Tibial nerve (tissue), 4 donors: ENCODE data around the gene TBC1D1. TPM values are rescaled to one million over a fixed set of nuclear protein-coding genes. Genes with fewer than 3 reads are reported as not detected.

ENCODE experiments used
- DNase-seq, 2 donors: peaks; one replicate each; pipeline ENCODE4 v3.0.0-alpha.2; 2019; ENCODE audit warnings: low spot score in 2 of 2
- H3K27ac ChIP-seq, 4 donors: fragments of 200-600 bp; sonication (generic) in 3 of 4; one replicate each; pipeline ENCODE4 v1.5.1; 2017 to 2019; ENCODE audit warnings: mild to moderate bottlenecking in 1 of 4
- H3K27me3 ChIP-seq, 2 donors: fragments of 200-600 bp; sonication (generic) in 1 of 2; one replicate each; pipeline versions ENCODE4 v1.5.1 to v1.6.0; 2017 to 2019
- H3K36me3 ChIP-seq, 3 donors: fragments of 200-600 bp; sonication (generic); one replicate each; pipeline ENCODE4 v1.5.1; 2018 to 2019
- H3K4me1 ChIP-seq, 4 donors: fragments of 200-600 bp; sonication (generic) in 3 of 4; one replicate each; pipeline ENCODE4 v1.5.1; 2017 to 2019
- H3K4me3 ChIP-seq, 4 donors: fragments of 200-600 bp; sonication (generic) in 3 of 4; one replicate each; pipeline ENCODE4 v1.5.1; 2017 to 2019; ENCODE audit warnings: mild to moderate bottlenecking in 1 of 4, moderate library complexity in 1 of 4
- H3K9me3 ChIP-seq, 4 donors: fragments of 200-600 bp; sonication (generic) in 3 of 4; one replicate each; pipeline ENCODE4 v1.5.1; 2017 to 2019
- EP300 ChIP-seq, 2 donors: sonication (generic); formaldehyde crosslinking; IDR thresholded peaks; one replicate each; pipeline ENCODE4 v1.6.1; 2017; ENCODE audit warnings: antibody characterized with exemption in 2 of 2, mild to moderate bottlenecking in 1 of 2
- POLR2A ChIP-seq, 2 donors: fragments of 450-650 bp; IDR thresholded peaks; one replicate each; pipeline ENCODE4 v1.6.1; 2017; ENCODE audit warnings: antibody characterized with exemption in 2 of 2, mild to moderate bottlenecking in 2 of 2, moderate library complexity in 2 of 2
- WGBS, 2 donors: methylation state at CpG; one replicate each; pipeline ENCODE4 v1.1.5; 2018; 5-methylcytosine and 5-hydroxymethylcytosine counted together
- total RNA-seq, 4 donors: library from RNA; depleted of rRNA; stranded (reverse); fragments of >200 nt; gene quantifications; one replicate each; pipeline ENCODE4 v1.1.0, GENCODE V29; 2016
- TF ChIP-seq, protein P1 (sequence below), 5 experiments: fragments of 200-600 bp in 3 of 5; fragments of 450-650 bp in 2 of 5; sonication (generic) in 3 of 5; IDR thresholded peaks; one replicate each; pipeline ENCODE4 v1.5.1; 2016 to 2019; ENCODE audit warnings: antibody characterized with exemption in 5 of 5, mild to moderate bottlenecking in 3 of 5, moderate library complexity in 2 of 5

TBC1D1 gene
- total RNA-seq, 4 donors from 2014 or later: 41.6 to 97.8 (median 62.5) TPM

DNA sequence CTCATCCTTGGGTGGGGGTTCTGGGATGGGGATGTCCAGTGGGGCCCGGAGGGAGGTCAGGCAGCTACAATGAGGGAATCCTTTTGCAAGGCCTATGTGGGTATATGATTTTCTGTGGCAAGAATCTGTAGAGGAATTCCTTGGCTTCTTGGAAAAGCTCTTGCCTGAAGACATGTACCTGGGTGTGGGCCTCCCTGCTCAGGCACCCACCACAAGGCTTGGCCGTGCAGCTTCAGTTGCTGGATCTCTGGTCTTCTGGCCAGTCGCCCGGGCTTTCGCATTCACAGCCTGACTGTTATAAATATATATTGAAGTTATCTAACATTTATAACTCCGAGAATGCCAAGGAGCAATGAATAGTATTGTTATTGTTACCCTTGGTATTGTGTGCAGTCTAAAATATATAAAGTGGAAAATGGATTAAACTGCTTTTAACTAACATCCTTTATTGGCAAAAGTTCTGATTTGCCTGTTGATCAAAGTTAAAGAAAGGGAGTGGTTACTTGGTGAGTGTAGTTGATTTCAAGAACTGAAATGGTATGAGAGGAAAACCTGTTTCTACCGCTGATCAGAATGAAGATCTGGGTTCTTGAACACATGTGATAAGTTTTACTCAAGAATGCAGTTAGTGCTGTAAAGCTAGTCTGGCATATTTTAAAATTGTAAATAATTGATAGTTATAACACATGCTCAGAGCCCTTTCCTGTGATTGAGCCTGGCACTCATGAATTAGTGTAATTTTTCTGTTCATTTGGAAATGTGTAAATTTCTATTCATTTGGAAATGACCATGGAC lies 105.3 kb downstream of the TBC1D1 start:
- Histone ChIP-seq H3K9me3 (no peaks in the 10 kb centered on the region), H3K27ac (no peak overlapping the region), H3K4me3 (no peak overlapping the region), H3K27me3 (no peaks in the 10 kb centered on the region), H3K36me3 (no peaks in the 10 kb centered on the region), H3K4me1 (peaks cover 0 to 17% (median 3%) of the 10 kb centered on the region in 4 donors)
- WGBS, 2 donors: 81 to 88% methylated on average over 7 of the region's 7 CpGs
- DNase-seq: no peak
- no peak for TF ChIP-seq EP300 (IDR thresholded peaks at IDR 0.05)
- TF ChIP-seq, protein P1, sequence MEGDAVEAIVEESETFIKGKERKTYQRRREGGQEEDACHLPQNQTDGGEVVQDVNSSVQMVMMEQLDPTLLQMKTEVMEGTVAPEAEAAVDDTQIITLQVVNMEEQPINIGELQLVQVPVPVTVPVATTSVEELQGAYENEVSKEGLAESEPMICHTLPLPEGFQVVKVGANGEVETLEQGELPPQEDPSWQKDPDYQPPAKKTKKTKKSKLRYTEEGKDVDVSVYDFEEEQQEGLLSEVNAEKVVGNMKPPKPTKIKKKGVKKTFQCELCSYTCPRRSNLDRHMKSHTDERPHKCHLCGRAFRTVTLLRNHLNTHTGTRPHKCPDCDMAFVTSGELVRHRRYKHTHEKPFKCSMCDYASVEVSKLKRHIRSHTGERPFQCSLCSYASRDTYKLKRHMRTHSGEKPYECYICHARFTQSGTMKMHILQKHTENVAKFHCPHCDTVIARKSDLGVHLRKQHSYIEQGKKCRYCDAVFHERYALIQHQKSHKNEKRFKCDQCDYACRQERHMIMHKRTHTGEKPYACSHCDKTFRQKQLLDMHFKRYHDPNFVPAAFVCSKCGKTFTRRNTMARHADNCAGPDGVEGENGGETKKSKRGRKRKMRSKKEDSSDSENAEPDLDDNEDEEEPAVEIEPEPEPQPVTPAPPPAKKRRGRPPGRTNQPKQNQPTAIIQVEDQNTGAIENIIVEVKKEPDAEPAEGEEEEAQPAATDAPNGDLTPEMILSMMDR (IDR thresholded peaks at IDR 0.05): no peak
- TF ChIP-seq POLR2A (IDR thresholded peaks at IDR 0.05): no peak

DNA sequence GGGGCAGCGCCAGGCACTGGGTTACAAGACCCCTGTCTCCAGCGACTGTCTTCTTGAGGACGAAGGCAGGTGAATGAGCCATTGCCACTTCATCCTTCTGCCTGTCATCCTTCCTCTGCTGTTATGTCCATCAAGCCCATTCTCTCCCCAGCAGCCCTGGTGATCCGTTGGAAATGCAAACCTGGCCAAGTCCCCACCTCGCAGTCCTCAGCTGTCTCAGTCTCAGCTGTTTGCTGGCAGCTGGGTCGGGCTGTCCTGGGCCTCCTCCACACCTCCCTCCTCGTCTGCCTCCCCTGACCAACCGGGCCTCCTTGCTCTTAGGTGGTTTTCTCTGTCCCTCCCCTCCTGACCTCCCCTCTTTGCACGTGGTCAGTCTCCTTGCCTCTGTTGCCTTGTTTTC lies 107.3 kb downstream of the TBC1D1 start:
- no peak for DNase-seq
- no peaks in the 10 kb centered on the region for H3K9me3 ChIP-seq
- TF ChIP-seq, protein P1 (IDR thresholded peaks at IDR 0.05): no peak
- no peak for TF ChIP-seq EP300 (IDR thresholded peaks at IDR 0.05)
- no peak for TF ChIP-seq POLR2A (IDR thresholded peaks at IDR 0.05)
- no peak overlapping the region for H3K27ac ChIP-seq
- peaks cover 0 to 18% (median 3%) of the 10 kb centered on the region in 4 donors for H3K4me1 ChIP-seq
- H3K27me3 ChIP-seq: no peaks in the 10 kb centered on the region
- H3K36me3 ChIP-seq: no peaks in the 10 kb centered on the region
- no peak overlapping the region for H3K4me3 ChIP-seq
- 69 to 86% methylated on average over 9 of the region's 9 CpGs for WGBS, 2 donors

DNA sequence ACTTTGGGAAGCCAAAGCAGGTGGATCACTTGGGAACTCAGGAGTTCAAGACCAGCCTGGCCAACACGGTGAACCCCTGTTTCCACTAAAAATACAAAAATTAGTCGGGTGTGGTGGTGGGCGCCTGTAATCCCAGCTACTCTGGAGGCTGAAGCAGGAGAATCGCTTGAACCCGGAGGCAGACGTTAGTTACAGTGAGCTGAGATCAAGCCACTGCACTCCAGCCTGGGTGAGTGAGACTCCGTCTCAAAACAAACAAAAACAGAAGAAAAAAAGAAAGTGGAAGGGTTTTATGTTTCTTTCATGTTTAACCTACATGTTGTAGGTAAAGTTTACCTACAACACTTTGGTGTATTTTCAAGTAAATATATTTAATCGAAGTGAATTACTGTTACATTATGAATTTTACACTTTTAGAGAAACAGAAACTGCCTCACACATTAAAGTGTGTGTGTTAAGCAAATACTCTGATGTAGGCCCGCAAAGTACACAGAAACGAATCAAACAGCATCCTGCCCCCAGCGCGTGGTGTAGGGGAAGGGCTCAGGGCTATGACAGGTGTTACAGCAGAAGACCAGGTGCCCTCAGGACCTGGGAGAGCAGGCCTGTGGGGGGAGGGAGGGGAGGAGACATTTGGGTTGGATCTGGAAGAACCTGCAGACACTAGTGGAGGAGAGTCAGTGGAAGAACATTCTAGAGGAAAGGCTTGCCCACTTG lies 108.3 kb downstream of the TBC1D1 start:
- no peaks in the 10 kb centered on the region for H3K36me3 ChIP-seq
- H3K27me3 ChIP-seq: no peaks in the 10 kb centered on the region
- WGBS, 2 donors: 89 to 90% methylated on average over 12 of the region's 12 CpGs
- H3K9me3 ChIP-seq: no peaks in the 10 kb centered on the region
- no peak overlapping the region for H3K4me3 ChIP-seq
- TF ChIP-seq EP300 (IDR thresholded peaks at IDR 0.05) (no peak), POLR2A (IDR thresholded peaks at IDR 0.05) (no peak)
- TF ChIP-seq, protein P1 (IDR thresholded peaks at IDR 0.05): no peak
- H3K4me1 ChIP-seq: peaks cover 0 to 23% (median 2%) of the 10 kb centered on the region in 4 donors
- H3K27ac ChIP-seq: no peak overlapping the region
- DNase-seq: no peak

DNA sequence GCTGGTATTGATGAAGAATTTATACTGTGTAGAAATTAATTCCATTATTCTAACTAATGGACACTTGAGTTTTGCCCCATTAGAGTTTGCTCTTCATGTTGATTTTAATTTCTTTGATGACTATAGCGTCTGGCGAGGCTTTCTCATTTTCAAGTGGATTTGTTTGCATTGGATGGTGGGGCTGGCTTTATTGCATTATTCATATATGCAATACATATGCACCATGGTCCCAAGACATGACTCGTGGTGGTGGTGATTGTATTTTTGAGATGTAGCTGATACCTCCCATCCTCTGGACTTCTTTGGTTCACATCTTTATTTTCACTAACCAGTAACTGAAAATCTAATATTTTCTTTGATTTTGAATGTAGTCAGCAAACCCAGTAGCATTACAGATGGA lies 109.1 kb downstream of the TBC1D1 start:
- TF ChIP-seq EP300 (IDR thresholded peaks at IDR 0.05) (no peak), POLR2A (IDR thresholded peaks at IDR 0.05) (no peak)
- TF ChIP-seq, protein P1 (IDR thresholded peaks at IDR 0.05): no peak
- Histone ChIP-seq H3K36me3 (no peaks in the 10 kb centered on the region), H3K27ac (no peak overlapping the region), H3K9me3 (no peaks in the 10 kb centered on the region), H3K27me3 (no peaks in the 10 kb centered on the region), H3K4me3 (no peak overlapping the region), H3K4me1 (peaks cover 0 to 23% (median 0%) of the 10 kb centered on the region in 4 donors)
- WGBS, 2 donors: 91 to 96% methylated on average over 3 of the region's 3 CpGs
- no peak for DNase-seq

DNA sequence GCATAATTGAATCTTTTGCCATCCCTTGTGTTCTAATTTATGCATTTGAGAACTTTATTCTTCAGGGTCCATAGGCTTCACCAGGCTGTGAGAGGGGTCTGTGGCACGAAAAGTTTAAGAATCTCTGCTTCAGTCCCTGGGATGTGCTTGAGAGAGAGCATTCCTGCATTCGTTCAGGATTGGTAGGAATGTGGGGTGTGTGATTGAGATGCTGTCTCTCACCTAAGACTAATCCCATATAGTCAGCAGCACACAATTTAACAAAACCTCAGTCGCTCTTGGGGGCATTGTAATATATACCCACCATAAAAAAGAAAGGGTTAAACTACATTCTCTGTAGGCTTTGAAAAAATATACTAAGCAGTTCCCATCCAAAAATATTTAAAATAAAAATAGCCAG lies 111.0 kb downstream of the TBC1D1 start:
- WGBS, 2 donors: 76 to 79% methylated on average over 3 of the region's 3 CpGs
- Histone ChIP-seq H3K36me3 (no peaks in the 10 kb centered on the region), H3K9me3 (no peaks in the 10 kb centered on the region), H3K27ac (no peak overlapping the region), H3K4me1 (peaks cover 0 to 29% (median 0%) of the 10 kb centered on the region in 4 donors), H3K27me3 (no peaks in the 10 kb centered on the region), H3K4me3 (no peak overlapping the region)
- DNase-seq: no peak
- no peak for TF ChIP-seq POLR2A (IDR thresholded peaks at IDR 0.05)
- no peak for TF ChIP-seq EP300 (IDR thresholded peaks at IDR 0.05)
- TF ChIP-seq, protein P1 (IDR thresholded peaks at IDR 0.05): no peak
